Activated CD4-positive, alpha-beta T cell treated with anti-CD3 and anti-CD28 coated beads for 4 hours (primary cell): ENCODE results near the gene CACTIN.
"Not testable (repeated sequence)": the region's sequence is repeated elsewhere in the genome, so short reads cannot be mapped to it uniquely, and the experiment has no call there.

Source experiments
- DNase-seq, 2 donors: peaks; one replicate each; pipeline ENCODE4 v3.0.0-alpha.2; 2020

The CACTIN gene

DNA sequence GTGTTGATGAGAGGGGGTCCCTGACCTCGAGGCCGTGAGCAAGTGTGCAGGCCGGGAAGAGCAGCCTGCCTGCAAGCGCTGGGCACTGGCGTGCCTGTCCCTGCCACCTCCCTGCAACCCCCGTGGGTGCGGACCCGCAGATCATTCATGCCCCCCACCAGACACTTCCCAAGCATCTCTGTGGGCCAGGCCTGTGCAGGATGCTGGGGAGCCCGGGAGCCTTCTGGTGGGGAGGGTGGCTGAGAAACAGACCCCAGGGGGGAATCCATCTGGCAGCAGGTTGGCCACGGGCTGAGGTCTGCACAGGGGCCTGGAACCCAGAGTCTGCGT, 18.4 kb upstream of the CACTIN start:
- no peak for DNase-seq

DNA sequence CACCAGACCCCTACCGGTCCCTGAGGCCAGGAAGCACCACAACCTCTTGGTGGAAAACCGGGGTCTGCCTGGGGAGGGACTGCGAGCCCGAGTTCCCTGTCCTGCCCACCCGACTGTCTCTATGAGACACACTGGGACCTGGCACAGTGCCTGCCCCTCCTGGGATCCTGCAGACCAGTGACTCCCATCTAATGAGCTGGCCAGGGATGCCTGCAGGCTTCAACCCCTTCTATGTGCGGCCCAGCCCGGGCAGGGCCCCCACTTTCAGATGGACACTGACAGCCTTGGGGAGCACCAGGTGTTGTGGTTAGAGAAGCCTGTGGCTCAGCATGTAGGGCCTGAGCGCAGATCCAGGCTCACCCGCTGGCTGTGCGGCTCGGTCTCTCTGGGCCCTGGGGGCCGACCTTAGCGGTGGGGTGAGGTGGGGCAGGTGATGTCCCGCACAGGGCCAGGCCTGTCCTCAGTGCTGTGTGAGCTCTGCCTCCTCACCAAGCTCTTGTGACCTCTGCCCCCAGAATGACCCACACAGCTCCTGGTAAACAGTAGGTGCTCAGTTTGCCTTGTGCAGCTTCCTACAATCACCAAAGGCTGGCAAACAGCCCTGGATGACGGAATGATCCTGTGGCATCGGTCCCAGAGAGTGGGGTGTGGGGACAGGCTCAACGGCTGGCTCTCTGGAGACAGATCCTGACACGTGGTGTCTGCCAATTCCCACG, 17.9 kb upstream of the CACTIN start:
- no peak for DNase-seq

GRCh38 chr19:3643674-3644313, 17.2 kb upstream of the CACTIN start:
- DNase-seq: no peak

DNA sequence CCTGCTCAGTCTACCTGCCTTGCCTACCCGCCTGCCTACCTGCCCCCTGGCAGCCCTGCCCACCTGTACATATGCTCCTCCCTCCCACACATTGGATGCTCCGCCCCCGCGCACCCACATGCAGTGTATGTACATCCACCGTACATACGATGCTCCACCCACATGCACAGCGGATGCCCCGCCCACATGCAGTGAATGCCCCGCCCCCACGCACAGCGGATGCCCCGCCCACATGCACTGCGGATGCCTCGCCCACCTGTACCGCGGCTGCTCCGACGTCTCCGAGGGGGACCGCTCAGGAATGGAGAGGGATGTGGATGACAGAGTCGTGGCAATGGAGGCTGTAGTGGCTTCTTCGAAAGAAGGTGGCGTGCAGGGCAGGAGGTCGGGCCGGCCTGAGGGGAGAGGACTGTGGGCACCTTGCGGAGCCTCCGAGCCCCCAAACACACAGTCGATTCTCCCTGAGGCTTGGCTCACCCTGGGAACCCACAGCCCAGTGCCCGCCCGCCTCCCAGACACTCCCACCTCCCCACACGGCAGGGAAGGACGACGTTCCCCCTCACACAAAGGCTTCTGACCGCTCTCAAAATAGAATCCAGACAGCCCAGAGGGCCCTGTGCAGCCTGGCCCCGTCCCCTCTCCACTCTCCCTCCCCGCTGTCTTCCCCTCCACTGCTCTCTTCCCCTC, 16.5 kb upstream of the CACTIN start:
- peak in 1 of 2 donors; percentile 35 for DNase-seq

DNA sequence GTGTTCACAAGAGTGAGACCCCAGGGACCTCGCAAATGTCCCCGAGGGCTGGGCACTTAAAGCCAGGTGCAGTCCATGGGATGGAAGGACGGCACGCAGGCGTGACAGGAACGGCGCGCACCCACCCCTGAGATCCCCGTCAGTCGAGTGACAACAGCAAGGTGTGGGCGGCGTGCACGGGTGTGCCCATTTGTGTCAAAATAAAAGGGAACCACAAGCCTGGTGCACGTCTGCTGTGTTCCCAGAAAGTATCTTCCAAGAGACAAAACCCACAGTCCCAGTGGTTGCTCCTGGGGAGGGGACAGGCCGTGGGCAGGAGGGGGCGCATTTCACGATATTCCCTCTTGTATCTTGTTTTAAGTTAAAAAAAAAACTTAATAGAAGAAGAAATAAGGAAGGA, 15.7 kb upstream of the CACTIN start:
- DNase-seq: no peak

DNA sequence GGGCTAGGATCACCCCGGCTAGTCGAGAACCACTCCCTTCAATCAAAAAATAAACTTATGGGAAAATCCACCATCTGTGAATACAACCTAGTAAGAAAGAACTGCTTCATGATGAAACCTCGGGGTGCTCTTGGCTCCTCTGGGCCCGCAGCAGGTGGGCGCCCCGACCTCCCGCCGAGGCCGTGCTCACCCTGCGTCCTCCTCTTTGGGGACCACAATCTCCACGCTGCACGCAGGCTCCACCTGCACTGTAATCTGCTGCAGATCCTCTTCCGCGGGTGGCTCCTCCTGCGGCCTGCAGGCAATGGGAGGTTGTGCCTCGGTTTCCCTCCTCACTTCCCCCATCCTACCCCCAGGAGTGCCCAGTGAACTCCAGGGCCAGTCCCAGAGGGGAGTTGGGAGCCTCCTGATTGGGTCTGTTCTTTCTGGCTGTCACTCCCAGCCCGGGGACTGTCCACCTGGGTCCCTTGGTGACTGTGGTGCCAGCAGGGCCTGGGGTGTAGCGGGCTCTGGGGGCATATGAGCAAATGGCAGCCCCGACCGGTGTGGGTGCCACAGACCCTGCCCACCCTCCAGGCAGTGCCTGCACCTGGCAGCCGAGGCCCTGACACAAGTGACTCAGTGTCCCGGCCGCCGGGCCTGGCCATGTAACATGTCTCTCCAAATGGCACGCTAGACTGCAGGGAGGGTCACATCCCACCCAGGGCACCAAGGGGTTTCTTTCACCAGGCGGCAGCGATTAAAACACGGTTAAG, 15.1 kb upstream of the CACTIN start:
- DNase-seq: no peak

DNA sequence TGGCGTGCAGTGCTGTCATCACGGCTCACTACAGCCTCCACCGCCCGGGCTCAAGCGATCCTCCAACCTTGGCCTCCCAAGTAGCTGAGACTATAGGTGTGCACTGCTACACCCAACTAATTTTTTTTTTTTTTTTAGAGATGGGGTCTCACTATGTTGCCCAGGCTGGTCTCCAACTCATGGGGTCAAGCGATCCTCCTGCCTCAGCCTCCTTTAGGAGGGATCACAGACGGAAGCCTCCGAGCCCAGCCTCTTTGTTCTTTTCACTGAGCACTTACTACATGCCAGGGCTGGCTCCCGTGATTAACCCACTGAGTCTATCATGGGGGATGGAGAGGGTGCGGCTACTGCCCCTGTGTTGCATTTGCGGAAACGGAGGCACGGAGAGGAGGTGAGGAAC, 12.9 kb upstream of the CACTIN start:
- no peak for DNase-seq

DNA sequence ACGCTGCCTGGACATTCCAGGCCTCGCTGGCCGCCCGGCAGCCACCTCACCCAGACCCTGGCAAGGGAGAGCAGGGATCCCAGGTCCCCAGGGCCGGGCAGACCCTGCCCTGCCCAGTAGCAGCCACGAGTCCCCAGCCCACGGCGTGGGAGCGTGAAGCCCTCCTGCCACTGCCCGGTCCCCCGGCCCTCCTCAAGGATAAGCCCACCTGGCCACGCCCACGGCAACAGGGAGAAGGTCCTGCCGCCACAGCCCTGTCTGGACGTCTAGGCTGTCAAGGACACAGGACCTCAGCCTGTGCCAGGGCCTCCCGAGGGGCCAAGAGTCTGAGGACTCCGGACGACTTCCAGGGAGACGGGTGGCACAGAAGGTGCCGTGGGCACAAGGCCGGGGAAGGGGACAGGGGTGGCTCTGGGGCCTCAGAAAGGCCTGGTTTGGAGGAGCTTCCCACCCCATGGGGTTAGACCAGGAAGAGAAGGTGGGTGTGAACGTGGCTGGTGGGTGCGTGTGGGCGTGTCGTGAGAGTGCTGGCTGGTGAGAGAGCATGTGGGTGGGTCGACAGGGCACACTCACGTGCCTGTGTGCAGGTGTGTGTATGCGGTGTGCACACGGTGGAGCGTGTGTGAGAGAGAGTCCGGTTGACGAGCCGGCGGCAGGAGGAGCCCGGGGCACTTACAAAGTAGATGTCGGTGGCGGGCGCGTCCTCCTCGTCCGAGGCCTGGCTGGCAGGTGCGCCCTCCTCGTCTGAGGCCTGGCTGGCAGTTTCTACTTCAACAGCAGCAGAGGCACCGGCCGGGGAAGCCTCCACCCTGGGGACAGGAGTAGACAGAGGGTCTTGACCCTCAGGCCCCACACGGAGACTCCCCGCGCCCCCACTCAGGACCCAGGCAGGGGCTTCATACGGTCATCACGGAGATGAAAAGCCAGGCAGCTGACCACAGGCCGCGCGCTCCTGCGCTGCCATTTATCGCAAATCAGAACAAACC, 11.9 kb upstream of the CACTIN start:
- no peak for DNase-seq

DNA sequence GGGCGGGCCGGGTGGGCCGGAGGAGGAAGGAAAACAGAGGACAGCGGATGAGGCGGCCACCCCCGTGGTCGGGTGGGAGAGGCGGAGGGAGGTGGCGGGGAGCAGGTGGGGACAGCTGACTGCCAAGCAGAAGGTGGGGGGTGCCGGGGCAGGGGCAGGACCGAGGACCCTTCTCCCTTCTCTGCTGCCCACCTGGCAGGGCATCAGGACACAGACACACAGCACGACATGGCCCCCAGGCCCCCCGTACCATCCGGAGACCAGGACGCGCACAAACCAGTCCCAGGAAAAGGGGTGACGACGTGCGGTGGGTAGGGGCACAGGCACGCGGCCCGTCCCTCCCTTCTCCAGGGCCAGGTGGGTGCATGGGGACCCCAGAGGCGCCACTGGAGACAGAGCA, 11.0 kb upstream of the CACTIN start:
- DNase-seq: no peak

DNA sequence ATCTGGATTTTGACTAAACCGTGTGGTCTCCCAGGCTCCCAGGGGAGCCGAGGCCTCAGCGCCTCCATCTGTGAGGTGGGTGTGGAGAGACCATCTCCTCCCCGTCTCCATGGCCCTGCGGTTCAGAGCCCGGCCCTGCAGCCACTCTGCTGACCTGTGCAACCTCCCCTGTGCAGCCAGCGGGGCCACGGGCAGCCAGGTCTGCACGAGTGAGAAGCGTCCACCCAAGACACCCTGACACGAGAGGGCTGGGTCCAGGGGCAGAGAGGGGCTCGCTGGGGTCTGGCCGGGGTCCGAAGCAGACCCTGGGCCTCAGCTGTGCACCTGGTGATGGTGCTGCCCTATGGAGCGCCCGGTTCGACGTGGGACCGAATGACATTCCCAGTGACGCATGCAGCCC, 10.4 kb upstream of the CACTIN start:
- DNase-seq: no peak

DNA sequence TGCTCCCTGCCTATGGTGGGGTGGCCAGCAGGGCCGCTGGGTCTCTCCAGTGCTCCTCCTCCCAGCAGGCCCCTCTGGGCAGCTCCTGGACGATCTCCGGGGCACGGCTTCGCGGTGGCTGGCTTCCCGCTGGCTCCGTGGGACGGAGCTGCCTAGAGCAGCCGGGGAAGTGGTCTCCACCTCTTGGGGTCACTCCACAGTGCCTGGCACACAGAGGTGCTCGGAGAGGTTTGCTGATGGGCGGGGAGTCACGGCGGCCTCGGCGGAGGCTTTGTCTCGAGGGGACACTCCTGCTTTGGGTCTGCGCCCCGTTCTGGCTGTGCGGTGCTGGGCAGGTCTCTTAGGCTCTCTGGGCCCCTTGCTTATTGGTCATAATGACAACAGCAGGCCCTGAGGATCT, 9.9 kb upstream of the CACTIN start:
- DNase-seq: no peak

DNA sequence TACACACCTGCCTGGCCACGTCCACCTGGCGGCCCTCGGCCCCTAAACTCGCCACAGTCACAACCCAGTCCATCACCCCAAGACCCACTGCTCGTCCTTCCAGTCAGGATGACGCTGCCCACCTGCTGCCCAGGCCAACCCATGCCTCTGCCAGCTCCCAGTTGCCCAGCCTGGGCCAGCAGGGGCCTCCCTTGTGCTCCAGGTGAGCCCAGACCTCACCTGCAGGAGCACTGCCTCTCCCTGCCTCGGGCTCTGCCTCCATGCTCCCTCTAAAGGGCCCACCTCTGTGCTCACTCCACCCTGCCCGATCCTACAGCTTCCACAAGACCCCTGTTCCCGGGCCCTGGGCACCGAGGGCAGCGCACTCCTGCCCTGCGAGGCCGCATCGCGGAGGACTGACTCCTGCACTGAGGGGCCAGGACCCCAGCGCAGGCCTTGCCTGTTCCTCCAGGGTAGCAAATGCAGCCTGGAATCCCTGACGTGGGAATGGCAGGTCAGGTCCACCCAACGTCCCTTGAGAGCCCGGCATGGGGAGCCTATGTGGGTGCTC, 8.0 kb upstream of the CACTIN start:
- no peak for DNase-seq

- DNase-seq: no peak
These were observed 7.0 kb upstream of the CACTIN start for GRCh38 chr19:3633559-3633988.

- DNase-seq: no peak
These were observed 6.4 kb upstream of the CACTIN start for GRCh38 chr19:3632739-3633558.

GRCh38 chr19:3632098-3632497, 5.5 kb upstream of the CACTIN start:
- no peak for DNase-seq

GRCh38 chr19:3631053-3631861, 4.7 kb upstream of the CACTIN start:
- no peak for DNase-seq

DNA sequence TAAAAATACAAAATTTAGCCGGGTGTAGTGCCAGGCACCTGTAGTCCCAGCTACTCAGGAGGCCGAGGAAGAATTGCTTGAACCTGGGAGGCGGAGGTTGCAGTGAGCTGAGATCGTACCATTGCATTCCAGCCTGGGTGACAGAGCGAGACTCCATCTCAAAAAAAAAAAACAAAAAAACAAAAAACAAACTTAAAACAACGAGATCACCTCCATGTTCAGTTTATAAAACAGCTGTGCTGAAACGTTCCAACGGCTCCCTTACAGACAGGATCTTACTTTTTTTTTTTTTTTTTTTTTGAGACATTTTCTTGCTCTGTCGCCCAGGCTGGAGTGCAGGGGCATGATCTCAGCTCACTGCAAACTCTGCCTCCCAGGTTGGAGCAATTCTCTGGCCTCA, 2.2 kb upstream of the CACTIN start:
- not testable (repeated sequence) for DNase-seq

DNA sequence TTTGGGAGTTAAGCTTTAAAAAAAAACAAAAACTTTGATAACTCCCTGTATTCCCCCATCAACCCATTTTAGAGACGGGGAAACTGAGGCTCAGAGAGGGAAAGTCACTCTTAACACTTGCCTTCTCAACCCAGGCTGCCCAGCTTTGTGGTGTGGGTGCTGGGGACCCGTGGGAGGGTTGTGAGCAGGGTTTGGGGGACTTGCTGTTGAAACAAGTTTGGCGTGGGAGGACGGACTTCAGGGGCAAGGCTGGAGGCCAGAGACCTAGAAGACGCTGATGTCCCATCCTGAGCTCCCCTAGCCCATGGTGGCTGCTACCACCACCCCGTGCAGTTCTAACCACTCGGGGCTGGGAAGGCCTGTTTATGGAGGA, 747 bp upstream of the CACTIN start:
- no peak for DNase-seq

DNA sequence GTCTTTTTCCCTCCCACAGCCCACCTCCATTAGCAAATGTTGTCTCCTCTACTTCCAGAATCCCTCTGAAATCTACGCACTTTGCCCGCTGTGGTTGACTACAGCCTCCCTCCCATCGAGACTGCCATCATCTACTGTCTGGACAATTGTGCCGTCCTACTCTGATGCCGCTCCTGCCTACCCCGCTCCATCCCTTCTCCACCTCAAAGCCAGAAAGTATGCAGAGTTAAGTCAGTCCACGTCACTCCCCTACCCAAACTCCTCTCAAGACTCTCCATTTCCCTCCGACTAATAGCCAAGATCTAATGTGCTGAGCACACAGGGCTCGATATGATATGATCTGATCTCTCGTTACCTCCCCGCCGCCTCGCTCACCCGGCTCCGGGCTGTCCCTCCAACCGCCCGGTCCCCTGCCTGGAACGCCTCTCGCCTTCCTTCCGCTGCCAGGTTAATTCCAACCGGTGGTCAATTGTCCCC, 556 bp downstream of the CACTIN start:
- DNase-seq: no peak

- no peak for DNase-seq
These were observed 2.9 kb downstream of the CACTIN start for GRCh38 chr19:3623716-3624115.
